HepG2 (cell line): ENCODE data around the gene CACNA1D. TPM values are rescaled to one million over a fixed set of nuclear protein-coding genes. Genes with fewer than 3 reads are reported as not detected.

Experiments used
- ATAC-seq: fragments of 200-7000 bp; cut with Tn5 transposase; 3 replicates; pipeline ENCODE4 v1.9.1; 2020; ENCODE audit warnings: mild to moderate bottlenecking, moderate library complexity
- BruUV-seq: library from RNA; stranded (reverse); fragments of 400-500 nt; replicated peaks from 2 replicates; lab custom pipeline; 2021; lab: Mats Ljungman, UMichigan
- CTCF ChIA-PET: fragments of 300-600 bp; formaldehyde crosslinking; extraction: SDS; loops from one replicate; lab custom pipeline; 2021; ENCODE audit warnings: low total read pairs, inconsistent platforms, low intra/inter-chr PET ratio; lab: Yijun Ruan, JAX
- POLR2A ChIA-PET: fragments of 350-600 bp; sonication (Branson Sonifier 250); formaldehyde crosslinking; loops from one replicate; lab custom pipeline; 2020; ENCODE audit warnings: antibody characterized with exemption, inconsistent platforms; lab: Yijun Ruan, JAX
- DNase-seq: peaks from one replicate; pipeline ENCODE4 v3.0.0-alpha.2; 2015; ENCODE audit warnings: low spot score
- FAIRE-seq: peaks from 3 replicates; lab custom pipeline; 2011; peaks lifted over from hg19 to GRCh38; lab: Jason Lieb, UNC
- H2AFZ ChIP-seq: one replicate; pipeline ENCODE4 v1.6.1; 2011; ENCODE audit warnings: low read length, inconsistent platforms
- H3K27ac ChIP-seq: fragments of 300-600 bp; 3 replicates; pipeline ENCODE4 v1.8.0; 2011; ENCODE audit warnings: mixed run types, mild to moderate bottlenecking, mixed read lengths, low read length, inconsistent platforms; ENCODE audit not compliant: insufficient read depth; ENCODE audit errors: extremely low read length
- H3K27me3 ChIP-seq, 2 experiments: fragments of 200-600 bp in 1 of 2; 2 replicates in 1 of 2; 3 replicates in 1 of 2; pipeline versions ENCODE4 v1.6.0 to v1.8.0; 2011; ENCODE audit warnings: low read length in 2 of 2, mild to moderate bottlenecking in 2 of 2, moderate library complexity in 2 of 2, inconsistent platforms in 1 of 2; ENCODE audit not compliant: insufficient read depth in 2 of 2, control insufficient read depth in 1 of 2
- H3K36me3 ChIP-seq, 2 experiments: fragments of 200-600 bp in 1 of 2; replicated peaks in 1 of 2; 2 replicates in 1 of 2; 3 replicates in 1 of 2; pipeline versions ENCODE4 v1.5.1 to v1.8.0; 2011; ENCODE audit warnings: low read length in 2 of 2, inconsistent platforms in 1 of 2; ENCODE audit not compliant: insufficient read depth in 2 of 2, control insufficient read depth in 1 of 2
- H3K4me1 ChIP-seq: 2 replicates; pipeline ENCODE4 v1.5.1; 2012; ENCODE audit warnings: low read length, inconsistent platforms; ENCODE audit not compliant: insufficient read depth
- H3K4me2 ChIP-seq: 2 replicates; pipeline ENCODE4 v1.6.0; 2011; ENCODE audit warnings: low read depth, low read length, inconsistent platforms
- H3K4me3 ChIP-seq, 3 experiments: fragments of 200-600 bp in 1 of 3; sonication (generic), shearing (Covaris generic) in 1 of 3; replicated peaks in 1 of 3; 2 replicates each; pipeline ENCODE4 v1.5.1; 2011 to 2016; ENCODE audit warnings: low read length in 3 of 3, inconsistent platforms in 2 of 3, low read depth in 2 of 3, mild to moderate bottlenecking in 2 of 3, control low read depth in 1 of 3, mixed read lengths in 1 of 3; ENCODE audit not compliant: insufficient read depth in 1 of 3
- H3K79me2 ChIP-seq: one replicate; pipeline ENCODE4 v1.6.1; 2011; ENCODE audit warnings: low read length, inconsistent platforms; ENCODE audit not compliant: insufficient read depth
- H3K9ac ChIP-seq: 2 replicates; pipeline ENCODE4 v1.6.0; 2011; ENCODE audit warnings: mild to moderate bottlenecking, low read depth, low read length, inconsistent platforms; ENCODE audit not compliant: insufficient read depth
- H3K9me3 ChIP-seq: 2 replicates; pipeline ENCODE4 v1.5.1; 2012; ENCODE audit warnings: mild to moderate bottlenecking, low read length
- H4K20me1 ChIP-seq: 2 replicates; pipeline ENCODE4 v1.6.0; 2011; ENCODE audit warnings: inconsistent platforms, mild to moderate bottlenecking, low read length, moderate library complexity; ENCODE audit not compliant: insufficient read depth
- ATAD3A ChIP-seq: sonication (generic); formaldehyde crosslinking; IDR thresholded peaks from 2 replicates; pipeline ENCODE4 v1.4.0; 2020; ENCODE audit warnings: missing genetic modification reagents
- EEA1 ChIP-seq: sonication (generic); formaldehyde crosslinking; IDR thresholded peaks from 2 replicates; pipeline ENCODE4 v1.5.1; 2020; ENCODE audit warnings: mild to moderate bottlenecking, missing genetic modification reagents, borderline replicate concordance
- RORA ChIP-seq: sonication (generic); formaldehyde crosslinking; IDR thresholded peaks from 2 replicates; pipeline ENCODE4 v1.5.0; 2020; ENCODE audit warnings: mild to moderate bottlenecking, missing genetic modification reagents, moderate library complexity
- SMAD9 ChIP-seq: sonication (generic); formaldehyde crosslinking; IDR thresholded peaks from 2 replicates; pipeline ENCODE4 v1.5.1; 2020; ENCODE audit warnings: mild to moderate bottlenecking, missing genetic modification reagents
- TOPORS ChIP-seq: sonication (generic); formaldehyde crosslinking; IDR thresholded peaks from 2 replicates; pipeline ENCODE4 v1.8.0; 2023; ENCODE audit warnings: mild to moderate bottlenecking, missing genetic modification reagents
- ZMYM2 ChIP-seq: sonication (generic); formaldehyde crosslinking; IDR thresholded peaks from 2 replicates; pipeline ENCODE4 v1.8.0; 2022; ENCODE audit warnings: mild to moderate bottlenecking, missing genetic modification reagents
- ZNF3 ChIP-seq: IDR thresholded peaks from 2 replicates; pipeline ENCODE4 v1.7.0; 2017; ENCODE audit warnings: inconsistent platforms
- ZNF567 ChIP-seq: sonication (generic); formaldehyde crosslinking; IDR thresholded peaks from 2 replicates; pipeline ENCODE4 v1.8.1; 2023; ENCODE audit warnings: mild to moderate bottlenecking, missing genetic modification reagents, borderline replicate concordance
- ZNF766 ChIP-seq: sonication (generic); formaldehyde crosslinking; IDR thresholded peaks from 2 replicates; pipeline ENCODE4 v1.5.0; 2020; ENCODE audit warnings: missing genetic modification reagents, borderline replicate concordance
- WGBS: methylation state at CpG from one replicate; pipeline ENCODE4 v1.1.6; 2017; ENCODE audit warnings: low lambda C conversion rate; 5-methylcytosine and 5-hydroxymethylcytosine counted together
- in situ Hi-C: cut with HindIII; loops from 2 replicates; pipeline ENCODE4 v1.10.0; 2017; ENCODE audit warnings: low pct_unique_long_range_greater_than_20kb; ENCODE audit not compliant: extremely low pct_ligation_motif_present
- intact Hi-C: fragments of 100-400 bp; cut with micrococcal nuclease; formaldehyde crosslinking; loops from one replicate; pipeline ENCODE4 v1.10.0; 2022; ENCODE audit not compliant: unreplicated experiment
- polyA plus RNA-seq, 8 experiments: library from polyadenylated mRNA; depleted of rRNA in 3 of 8; stranded (reverse) in 7 of 8; unstranded in 1 of 8; fragments of >200 nt; fragmentation: Illumina TruSeq in 4 of 8; extraction: Trizol in 4 of 8; gene quantifications; 2 replicates each; pipeline versions ENCODE4 v1.2.1 to v1.2.3, GENCODE V29; 2011 to 2016; ENCODE audit warnings: low read depth in 4 of 8, missing spikeins in 1 of 8, mixed read lengths in 1 of 8; ENCODE audit not compliant: insufficient read depth in 1 of 8
- total RNA-seq, 5 experiments: library from RNA; depleted of rRNA; stranded (reverse); fragments of >200 nt; fragmentation: Illumina TruSeq; extraction: Trizol; gene quantifications; 2 replicates each; pipeline ENCODE4 v1.2.3, GENCODE V29; 2016; ENCODE audit warnings: low read depth in 1 of 5
- TF ChIP-seq, protein P1 (sequence below): IDR thresholded peaks from 2 replicates; pipeline ENCODE4 v1.6.1; 2016; ENCODE audit warnings: low read depth, control low read depth
- TF ChIP-seq, protein P2 (sequence below): sonication (generic); formaldehyde crosslinking; IDR thresholded peaks from 2 replicates; pipeline ENCODE4 v1.5.1; 2020; ENCODE audit warnings: missing genetic modification reagents, mild to moderate bottlenecking, borderline replicate concordance

CACNA1D gene
- total and polyA plus RNA-seq, 2 of the 13 experiments (the other 11 are each of a cell fraction or from before 2014, with no cell fraction given), result 0.26 to 0.38 TPM

DNA sequence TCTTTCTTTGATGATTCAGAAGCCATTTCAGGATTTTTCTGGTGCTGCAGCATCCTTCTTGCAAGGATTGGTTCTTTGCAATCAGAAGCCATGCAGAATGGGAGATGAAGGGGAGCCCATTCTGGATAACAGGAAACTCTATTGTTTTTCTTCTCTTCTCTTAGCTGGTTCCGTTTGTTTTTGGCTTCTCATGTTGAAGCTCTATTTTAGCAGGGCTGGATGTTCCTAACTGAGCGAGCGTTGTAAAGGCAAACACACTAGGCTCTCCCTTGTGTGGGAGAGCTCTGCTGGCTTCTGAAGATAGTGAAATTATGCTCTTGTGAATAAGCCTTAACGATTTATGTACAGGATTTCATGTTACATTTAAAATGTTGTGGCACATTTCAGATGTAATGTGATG lies 8.3 kb downstream of the CACNA1D start:
- in situ Hi-C loops, result no loop called here
- WGBS, result 62% methylated on average over 4 of the region's 4 CpGs
- intact Hi-C loops, result no loop called here
- BruUV-seq, result no TSS peak
- H3K9me3 ChIP-seq, result no peaks in the 10 kb centered on the region
- H3K27ac ChIP-seq, result no peak overlapping the region
- H3K36me3 ChIP-seq, result no peaks in the 10 kb centered on the region
- no peaks in the 10 kb centered on the region for H3K27me3 ChIP-seq
- ATAC-seq (no peak), DNase-seq (no peak), FAIRE-seq (no peak)
- ChIA-PET POLR2A (no interaction called here), CTCF (no interaction called here)
- no peaks in the 10 kb centered on the region for H3K79me2 ChIP-seq
- H3K9ac ChIP-seq, result no peak overlapping the region
- peaks cover 27% of the 10 kb centered on the region for H3K4me1 ChIP-seq
- H3K4me2 ChIP-seq, result no peak overlapping the region
- H2AFZ ChIP-seq, result no peak overlapping the region
- no peaks in the 10 kb centered on the region for H4K20me1 ChIP-seq
- TF ChIP-seq SMAD9 (CRISPR knock-in tag), result no peak
- TF ChIP-seq ZNF567, result no peak
- no peak for TF ChIP-seq TOPORS (CRISPR knock-in tag)
- TF ChIP-seq ZNF766 (CRISPR knock-in tag), result no peak
- TF ChIP-seq, protein P1, sequence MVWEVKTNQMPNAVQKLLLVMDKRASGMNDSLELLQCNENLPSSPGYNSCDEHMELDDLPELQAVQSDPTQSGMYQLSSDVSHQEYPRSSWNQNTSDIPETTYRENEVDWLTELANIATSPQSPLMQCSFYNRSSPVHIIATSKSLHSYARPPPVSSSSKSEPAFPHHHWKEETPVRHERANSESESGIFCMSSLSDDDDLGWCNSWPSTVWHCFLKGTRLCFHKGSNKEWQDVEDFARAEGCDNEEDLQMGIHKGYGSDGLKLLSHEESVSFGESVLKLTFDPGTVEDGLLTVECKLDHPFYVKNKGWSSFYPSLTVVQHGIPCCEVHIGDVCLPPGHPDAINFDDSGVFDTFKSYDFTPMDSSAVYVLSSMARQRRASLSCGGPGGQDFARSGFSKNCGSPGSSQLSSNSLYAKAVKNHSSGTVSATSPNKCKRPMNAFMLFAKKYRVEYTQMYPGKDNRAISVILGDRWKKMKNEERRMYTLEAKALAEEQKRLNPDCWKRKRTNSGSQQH, result no peak
- no peak for TF ChIP-seq ZNF3 (CRISPR knock-in tag)
- TF ChIP-seq ZMYM2, result no peak
- no peak for TF ChIP-seq ATAD3A (CRISPR knock-in tag)
- TF ChIP-seq, all 625 proteins: peak for 0
- no peak overlapping the region for H3K4me3 ChIP-seq

DNA sequence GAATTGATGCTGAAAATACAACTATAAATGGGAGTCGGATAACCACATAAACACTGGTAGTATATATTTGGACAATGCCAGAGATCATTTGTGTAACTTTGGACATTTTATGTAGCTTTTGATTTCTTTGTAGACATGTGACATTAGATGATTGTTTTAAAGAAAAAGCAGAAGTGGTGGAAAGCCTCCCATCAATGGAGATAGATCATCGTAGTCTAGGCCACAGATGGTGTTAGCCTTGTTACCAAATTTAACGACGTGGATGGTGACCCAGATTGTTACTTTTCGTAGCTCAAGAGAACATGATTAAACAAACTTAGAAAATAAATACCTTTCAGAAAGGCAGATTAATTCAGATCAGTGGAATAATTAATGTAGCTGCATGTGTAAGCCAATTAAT lies 8.8 kb downstream of the CACNA1D start:
- 87% methylated on average over 5 of the region's 5 CpGs for WGBS
- Histone ChIP-seq H3K4me1 (peaks cover 27% of the 10 kb centered on the region), H4K20me1 (no peaks in the 10 kb centered on the region), H3K36me3 (no peaks in the 10 kb centered on the region), H3K27me3 (no peaks in the 10 kb centered on the region), H2AFZ (no peak overlapping the region), H3K9me3 (no peaks in the 10 kb centered on the region), H3K79me2 (no peaks in the 10 kb centered on the region), H3K9ac (no peak overlapping the region), H3K4me3 (no peak overlapping the region), H3K27ac (no peak overlapping the region), H3K4me2 (no peak overlapping the region)
- intact Hi-C loops (no loop called here), in situ Hi-C loops (no loop called here)
- ChIA-PET CTCF (no interaction called here), POLR2A (no interaction called here)
- DNase-seq (no peak), ATAC-seq (no peak), FAIRE-seq (no peak)
- no TSS peak for BruUV-seq
- TF ChIP-seq RORA (CRISPR knock-in tag), result no peak
- TF ChIP-seq, protein P2, sequence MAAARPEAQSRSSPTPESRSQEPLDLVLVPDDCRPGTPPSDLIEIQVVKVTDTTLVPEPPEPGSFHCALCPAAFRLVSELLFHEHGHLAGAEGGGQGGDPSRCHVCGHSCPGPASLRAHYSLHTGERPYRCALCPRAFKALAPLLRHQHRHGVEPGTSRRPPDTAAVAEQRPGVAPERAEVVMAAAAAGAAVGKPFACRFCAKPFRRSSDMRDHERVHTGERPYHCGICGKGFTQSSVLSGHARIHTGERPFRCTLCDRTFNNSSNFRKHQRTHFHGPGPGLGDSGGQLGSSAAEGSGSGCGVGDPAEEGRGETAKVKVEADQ (CRISPR knock-in tag), result no peak
- TF ChIP-seq EEA1 (CRISPR knock-in tag), result no peak
